ENCODE results near the gene SHISAL1. TPM values are rescaled to one million over a fixed set of nuclear protein-coding genes. Genes with fewer than 3 reads are reported as not detected.
"Not testable (repeated sequence)": the region's sequence is repeated elsewhere in the genome, so short reads cannot be mapped to it uniquely, and the experiment has no call there.

Gene SHISAL1
- total RNA-seq, 2 experiments from 2014 or later: not detected

- CTCF ChIA-PET: interaction anchor here (0.6 kb wide), 1 partner anchor 171 kb away, joined by 4 read pairs; no protein-coding TSS in a partner anchor
- POLR2A ChIA-PET: interaction anchor here (0.6 kb wide), 1 partner anchor 66 kb away, joined by 3 read pairs; the partner anchor contains the start of gene PARVG
These were observed 66.0 kb downstream of the SHISAL1 start for GRCh38 chr22:44246615-44247326.

GRCh38 chr22:44245867-44246266 lies 66.9 kb downstream of the SHISAL1 start:
- POLR2A ChIA-PET: no interaction called here
- CTCF ChIA-PET: no interaction called here

GRCh38 chr22:44245438-44245837 lies 67.3 kb downstream of the SHISAL1 start:
- CTCF ChIA-PET: no interaction called here

GRCh38 chr22:44244265-44244822 lies 68.4 kb downstream of the SHISAL1 start:
- CTCF ChIA-PET: no interaction called here
- POLR2A ChIA-PET: no interaction called here

More at GRCh38 chr22:44245438-44245837, 67.3 kb downstream of the SHISAL1 start:
- POLR2A ChIA-PET: no interaction called here

GRCh38 chr22:44243761-44244160 lies 69.0 kb downstream of the SHISAL1 start:
- ChIA-PET POLR2A (no interaction called here), CTCF (interaction anchor here (1.5 kb wide), 1 partner anchor 251 kb away, joined by 3 read pairs; no protein-coding TSS in a partner anchor)

- ChIA-PET POLR2A (no interaction called here), CTCF (interaction anchor here (0.7 to 1.5 kb wide), 2 partner anchors 48 to 250 kb away, joined by 3 read pairs; no protein-coding TSS in a partner anchor)
These were observed 69.6 kb downstream of the SHISAL1 start for GRCh38 chr22:44242946-44243724.

- CTCF ChIA-PET, POLR2A ChIA-PET: not testable (repeated sequence)
These were observed 71.6 kb downstream of the SHISAL1 start for GRCh38 chr22:44241121-44241520.

- POLR2A ChIA-PET: no interaction called here
These were observed 75.5 kb downstream of the SHISAL1 start for GRCh38 chr22:44237290-44237689.

GRCh38 chr22:44234372-44234771 lies 78.4 kb downstream of the SHISAL1 start:
- CTCF ChIA-PET: interaction anchor here (0.7 kb wide), 1 partner anchor 280 kb away, joined by 5 read pairs; no protein-coding TSS in a partner anchor
- POLR2A ChIA-PET: not testable (repeated sequence)

More at GRCh38 chr22:44237290-44237689, 75.5 kb downstream of the SHISAL1 start:
- CTCF ChIA-PET: no interaction called here

GRCh38 chr22:44231233-44231632 lies 81.5 kb downstream of the SHISAL1 start:
- CTCF ChIA-PET: no interaction called here
- POLR2A ChIA-PET: interaction anchor here (0.7 kb wide), 1 partner anchor 30 kb away, joined by 3 read pairs; no protein-coding TSS in a partner anchor

GRCh38 chr22:44229809-44230208 lies 82.9 kb downstream of the SHISAL1 start:
- ChIA-PET CTCF (no interaction called here), POLR2A (no interaction called here)

- ChIA-PET POLR2A (no interaction called here), CTCF (no interaction called here)
These were observed 83.4 kb downstream of the SHISAL1 start for GRCh38 chr22:44229331-44229730.

- ChIA-PET POLR2A (no interaction called here), CTCF (no interaction called here)
These were observed 86.9 kb downstream of the SHISAL1 start for GRCh38 chr22:44225812-44226211.

- ChIA-PET CTCF (no interaction called here), POLR2A (no interaction called here)
These were observed 87.6 kb downstream of the SHISAL1 start for GRCh38 chr22:44225091-44225689.

GRCh38 chr22:44224166-44224565 lies 88.6 kb downstream of the SHISAL1 start:
- ChIA-PET CTCF (no interaction called here), POLR2A (no interaction called here)

GRCh38 chr22:44221710-44222475 lies 90.9 kb downstream of the SHISAL1 start:
- ChIA-PET CTCF (no interaction called here), POLR2A (no interaction called here)

GRCh38 chr22:44220727-44221680 lies 91.7 kb downstream of the SHISAL1 start:
- CTCF ChIA-PET: no interaction called here
- POLR2A ChIA-PET: no interaction called here

- CTCF ChIA-PET: no interaction called here
- POLR2A ChIA-PET: no interaction called here
These were observed 93.5 kb downstream of the SHISAL1 start for GRCh38 chr22:44219101-44219870.

All from activated CD8-positive, alpha-beta memory T cell treated with anti-CD3 and anti-CD28 coated beads for 36 hours (primary cell).